PFSK-1 (cell line): ENCODE measurements around the gene FABP6.

Source experiments
- FOXP2 ChIP-seq: optimal IDR thresholded peaks from 2 replicates; pipeline ENCODE3; 2011; ENCODE audit warnings: borderline replicate concordance, control low read depth, inconsistent platforms; ENCODE audit not compliant: insufficient read depth; ENCODE audit errors: extremely low read length, extremely low read depth
- POLR2AphosphoS5 ChIP-seq: IDR thresholded peaks from 2 replicates; pipeline ENCODE4 v1.6.1; 2012; ENCODE audit warnings: low read depth, mild to moderate bottlenecking, control low read depth, low read length, moderate library complexity
- REST ChIP-seq, 2 experiments: IDR thresholded peaks; 2 replicates each; pipeline versions ENCODE4 v1.6.1 to v1.8.0; 2011 to 2012; ENCODE audit warnings: low read depth in 2 of 2, low read length in 2 of 2, control low read depth in 1 of 2, inconsistent platforms in 1 of 2, mild to moderate bottlenecking in 1 of 2, moderate library complexity in 1 of 2; ENCODE audit not compliant: insufficient read depth in 1 of 2
- SIN3A ChIP-seq: IDR thresholded peaks from 2 replicates; pipeline ENCODE4 v1.6.1; 2012; ENCODE audit warnings: mild to moderate bottlenecking, low read length, moderate library complexity, borderline replicate concordance; ENCODE audit not compliant: insufficient read depth
- TAF1 ChIP-seq: IDR thresholded peaks from 2 replicates; pipeline ENCODE4 v1.6.1; 2012; ENCODE audit warnings: low read length, control low read depth, borderline replicate concordance; ENCODE audit not compliant: insufficient read depth

FABP6 gene

GRCh38 chr5:160213537-160213936 is 15.8 kb upstream of the FABP6 start:
- no peak for TF ChIP-seq TAF1
- no peak for TF ChIP-seq FOXP2
- TF ChIP-seq REST (IDR thresholded peaks at IDR 0.05; ENCODE audit: insufficient read depth in 1 of 2, low read depth in 2 of 2, low read length in 2 of 2), result no peak
- no peak for TF ChIP-seq SIN3A
- no peak for TF ChIP-seq POLR2AphosphoS5

GRCh38 chr5:160219356-160219755 is 9.9 kb upstream of the FABP6 start:
- TF ChIP-seq FOXP2 (no peak), REST (IDR thresholded peaks at IDR 0.05; ENCODE audit: insufficient read depth in 1 of 2, low read depth in 2 of 2, low read length in 2 of 2) (no peak), SIN3A (no peak), POLR2AphosphoS5 (no peak), TAF1 (no peak)

- TF ChIP-seq FOXP2 (no peak), REST (IDR thresholded peaks at IDR 0.05; ENCODE audit: insufficient read depth in 1 of 2, low read depth in 2 of 2, low read length in 2 of 2) (no peak), TAF1 (no peak), SIN3A (no peak), POLR2AphosphoS5 (no peak)
Observed at GRCh38 chr5:160221082-160221481, 8.2 kb upstream of the FABP6 start.

- no peak for TF ChIP-seq FOXP2
- no peak for TF ChIP-seq POLR2AphosphoS5
- TF ChIP-seq SIN3A, result no peak
- no peak for TF ChIP-seq TAF1
- no peak for TF ChIP-seq REST (IDR thresholded peaks at IDR 0.05; ENCODE audit: insufficient read depth in 1 of 2, low read depth in 2 of 2, low read length in 2 of 2)
Observed at GRCh38 chr5:160227012-160227411, 2.3 kb upstream of the FABP6 start.
